B cell (primary cell): ENCODE results near the gene GUCA1A.
"Not testable (repeated sequence)": the region's sequence is repeated elsewhere in the genome, so short reads cannot be mapped to it uniquely, and the experiment has no call there.

Experiments used
- EZH2 ChIP-seq: IDR thresholded peaks from 2 replicates; pipeline ENCODE4 v1.6.1; 2012; ENCODE audit warnings: borderline replicate concordance, low read depth, mild to moderate bottlenecking, moderate library complexity, low read length; ENCODE audit not compliant: insufficient read depth, poor library complexity, severe bottlenecking
- TF ChIP-seq, protein P1 (sequence below): fragments of 200-600 bp; IDR thresholded peaks from one replicate; pipeline ENCODE4 v1.8.0; 2022; ENCODE audit warnings: antibody characterized with exemption, mild to moderate bottlenecking

GRCh38 chr6:42169780-42170179 lies 3.4 kb upstream of the GUCA1A start:
- not testable (repeated sequence) for TF ChIP-seq EZH2
- TF ChIP-seq, protein P1, sequence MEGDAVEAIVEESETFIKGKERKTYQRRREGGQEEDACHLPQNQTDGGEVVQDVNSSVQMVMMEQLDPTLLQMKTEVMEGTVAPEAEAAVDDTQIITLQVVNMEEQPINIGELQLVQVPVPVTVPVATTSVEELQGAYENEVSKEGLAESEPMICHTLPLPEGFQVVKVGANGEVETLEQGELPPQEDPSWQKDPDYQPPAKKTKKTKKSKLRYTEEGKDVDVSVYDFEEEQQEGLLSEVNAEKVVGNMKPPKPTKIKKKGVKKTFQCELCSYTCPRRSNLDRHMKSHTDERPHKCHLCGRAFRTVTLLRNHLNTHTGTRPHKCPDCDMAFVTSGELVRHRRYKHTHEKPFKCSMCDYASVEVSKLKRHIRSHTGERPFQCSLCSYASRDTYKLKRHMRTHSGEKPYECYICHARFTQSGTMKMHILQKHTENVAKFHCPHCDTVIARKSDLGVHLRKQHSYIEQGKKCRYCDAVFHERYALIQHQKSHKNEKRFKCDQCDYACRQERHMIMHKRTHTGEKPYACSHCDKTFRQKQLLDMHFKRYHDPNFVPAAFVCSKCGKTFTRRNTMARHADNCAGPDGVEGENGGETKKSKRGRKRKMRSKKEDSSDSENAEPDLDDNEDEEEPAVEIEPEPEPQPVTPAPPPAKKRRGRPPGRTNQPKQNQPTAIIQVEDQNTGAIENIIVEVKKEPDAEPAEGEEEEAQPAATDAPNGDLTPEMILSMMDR = not testable (repeated sequence)
